Heart right ventricle (tissue), 16 donors: Measurements from ENCODE around the gene MMAA. TPM values are rescaled to one million over a fixed set of nuclear protein-coding genes. Genes with fewer than 3 reads are reported as not detected.

Experiments
- ATAC-seq, 8 donors: fragments of 200-7000 bp; cut with Tn5 transposase; one replicate each; pipeline ENCODE4 v1.9.1; 2020; ENCODE audit warnings: mild to moderate bottlenecking in 8 of 8, moderate library complexity in 8 of 8, moderate number of reproducible peaks in 1 of 8
- DNase-seq, 2 donors: peaks; one replicate each; pipeline ENCODE4 v3.0.0-alpha.2; 2020
- H3K27ac ChIP-seq, 10 donors: fragments of 200-600 bp; sonication (generic) in 2 of 10; one replicate each; pipeline versions ENCODE4 v1.5.0 to v1.8.0; 2020 to 2022; ENCODE audit warnings: mild to moderate bottlenecking in 3 of 10
- H3K27me3 ChIP-seq, 7 donors: fragments of 200-600 bp; one replicate each; pipeline ENCODE4 v1.8.0; 2021 to 2022; ENCODE audit warnings: mild to moderate bottlenecking in 2 of 7
- H3K36me3 ChIP-seq, 9 donors: fragments of 200-600 bp; sonication (generic) in 1 of 9; one replicate each; pipeline versions ENCODE4 v1.5.0 to v1.8.0; 2020 to 2022; ENCODE audit warnings: mild to moderate bottlenecking in 2 of 9
- H3K4me1 ChIP-seq, 9 donors: fragments of 200-600 bp; sonication (generic) in 1 of 9; one replicate each; pipeline versions ENCODE4 v1.5.0 to v1.8.0; 2020 to 2022; ENCODE audit warnings: mild to moderate bottlenecking in 4 of 9
- H3K4me3 ChIP-seq, 10 donors: fragments of 200-600 bp; sonication (generic) in 2 of 10; one replicate each; pipeline versions ENCODE4 v1.5.0 to v1.8.0; 2020 to 2022; ENCODE audit warnings: mild to moderate bottlenecking in 7 of 10, moderate library complexity in 2 of 10
- H3K9me3 ChIP-seq, 11 donors: fragments of 200-600 bp in 10 of 11; sonication (generic) in 2 of 11; one replicate each; pipeline versions ENCODE4 v1.5.0 to v1.8.0; 2013 to 2022; ENCODE audit warnings: mild to moderate bottlenecking in 2 of 11, control low read depth in 1 of 11, moderate library complexity in 1 of 11
- CTCF ChIP-seq, 9 donors: fragments of 200-600 bp; sonication (generic) in 2 of 9; IDR thresholded peaks; one replicate each; pipeline versions ENCODE4 v1.5.0 to v1.8.0; 2021 to 2022; ENCODE audit warnings: antibody characterized with exemption in 9 of 9, mild to moderate bottlenecking in 5 of 9, moderate library complexity in 1 of 9
- WGBS, 2 donors: extraction: QIAGEN DNeasy Blood & Tissue Kit; methylation state at CpG; one replicate each; pipeline ENCODE4 v1.1.7; 2013; ENCODE audit warnings: inconsistent platforms in 1 of 2; 5-methylcytosine and 5-hydroxymethylcytosine counted together
- intact Hi-C, 10 donors: fragments of 100-400 bp; cut with DNase I; formaldehyde crosslinking; loops; one replicate each; pipeline versions ENCODE4 v1.11.1 to v1.14.2; 2022
- polyA plus RNA-seq, 2 donors: library from polyadenylated mRNA; stranded (reverse); fragments of 200-250 nt; gene quantifications; one replicate each; pipeline ENCODE4 v1.2.3, GENCODE V29; 2013
- total RNA-seq, 10 donors: library from RNA; stranded (reverse); fragmentation: NEBNext Ultra II Directional in 3 of 10; extraction: Animal tissue kit (Norgen Biotek cat#: 25700) in 3 of 10; gene quantifications; one replicate each; pipeline versions ENCODE4 v1.2.1 to v1.2.4, GENCODE V29; 2021 to 2023
- donor health status: Arrhythmogenic right ventricular cardiomyopathy.
- donor health status: ischemic (EF 13 %, LVEDD 7.1; RV severe dilation, severe dysfunction).
- donor health status: healthy with polysubstance abuse.
- donor health status: DM: no; HTN: yes; CAD: no.
- donor health status: DM: no; HTN: no; CAD: no.
- donor health status: ischemic (EF 25% LVEDD 6.9; RV normal size, moderate dysfunction).
- donor health status: ischemic (EF 25% LVEDD 5.7; RV mildly dilated, moderate dysfunction).
- donor health status: healthy.
- donor health status: DM: yes; HTN: yes; CAD: no.
- donor health status: Ischemic cardiomyopathy.
- donor health status: ischemic (EF 35%, LVEDD 5.7; RV mildly dilated, moderate dysfunction).
- donor health status: nonischemic (EF 11% LVEDD 7.7; RV severe dilation, severe dysfunction).
- donor health status: DM: yes; HTN: yes; CAD: no.
- donor health status: PGD.
- donor health status: ischemic (EF 29% LVEDD 5.4; RV normal size, mild dysfunction).
- donor health status: nonischemic (EF 23%, LVEDD 6.1; RV moderate dilation, normal function).

The MMAA gene
- total and polyA plus RNA-seq, 12 donors, result 3.3 to 13.5 (median 9.6) TPM

GRCh38 chr4:145670422-145670821 lies 51.2 kb downstream of the MMAA start:
- DNase-seq, result no peak
- intact Hi-C loops, result loop anchor here in 1 of 10 donors (10.0 kb wide), 1 partner anchor 64 kb away; no protein-coding TSS in a partner anchor
- Histone ChIP-seq H3K9me3 (no peaks in the 10 kb centered on the region), H3K4me1 (peaks cover 0 to 5% (median 0%) of the 10 kb centered on the region in 9 donors), H3K4me3 (no peak overlapping the region), H3K27ac (no peak overlapping the region), H3K27me3 (no peaks in the 10 kb centered on the region), H3K36me3 (no peaks in the 10 kb centered on the region)
- TF ChIP-seq CTCF (IDR thresholded peaks at IDR 0.05), result no peak
- no peak for ATAC-seq

GRCh38 chr4:145679520-145679919 lies 60.3 kb downstream of the MMAA start:
- peak overlapping the region in 7 of 10 donors; percentile 0 to 41 (median 18) for H3K27ac ChIP-seq
- DNase-seq (peak in 1 of 2 donors; percentile 30), ATAC-seq (peak; percentile 76 to 97 (median 92))
- no peak for TF ChIP-seq CTCF (IDR thresholded peaks at IDR 0.05)
- H3K27me3 ChIP-seq, result no peaks in the 10 kb centered on the region
- H3K36me3 ChIP-seq, result no peaks in the 10 kb centered on the region
- H3K4me3 ChIP-seq, result no peak overlapping the region
- peaks cover 0 to 29% (median 18%) of the 10 kb centered on the region in 9 donors for H3K4me1 ChIP-seq
- peaks cover 0 to 23% (median 5%) of the 10 kb centered on the region in 11 donors for H3K9me3 ChIP-seq
- intact Hi-C loops, result loop anchor here in 1 of 10 donors (10.0 kb wide), 1 partner anchor 55 kb away; no protein-coding TSS in a partner anchor
- WGBS, 2 donors, result 42 to 50% methylated on average over 1 of the region's 1 CpG

GRCh38 chr4:145679991-145680455 lies 60.8 kb downstream of the MMAA start, which contains the start of gene C4orf51:
Gene C4orf51 (plus strand): TSS chr4:145680146. CDS start chr4:145680204, 58 bp downstream.
- intact Hi-C loops, result loop anchor here in 2 of 10 donors (2.0 to 10.0 kb wide), 2 partner anchors 53 to 55 kb away; no protein-coding TSS in a partner anchor
- H3K27ac ChIP-seq, result peak within 1 kb of the TSS in 7 of 10 donors; percentile 0 to 43 (median 32)
- no peak for TF ChIP-seq CTCF (IDR thresholded peaks at IDR 0.05)
- 7 to 12% methylated on average over 6 of the region's 6 CpGs for whole genome bisulfite sequencing, 2 donors
- H3K4me1 ChIP-seq, result peaks cover 0 to 29% (median 18%) of the 10 kb centered on the region in 9 donors
- H3K9me3 ChIP-seq, result peaks cover 0 to 23% (median 5%) of the 10 kb centered on the region in 11 donors
- ATAC-seq (peak; percentile 61 to 84 (median 78)), DNase-seq (peak in 1 of 2 donors; percentile 7)
- H3K4me3 ChIP-seq, result no peak within 1 kb of the TSS
- H3K36me3 ChIP-seq, result no peaks in the 10 kb centered on the region
- no peaks in the 10 kb centered on the region for H3K27me3 ChIP-seq

GRCh38 chr4:145680902-145681301 lies 61.7 kb downstream of the MMAA start:
- DNase-seq, result no peak
- 93 to 100% methylated on average over 1 of the region's 1 CpG for WGBS, 2 donors
- no peak overlapping the region for H3K4me3 ChIP-seq

More at GRCh38 chr4:145680902-145681301, 61.7 kb downstream of the MMAA start:
- ATAC-seq, result no peak
- Histone ChIP-seq H3K27ac (peak overlapping the region in 2 of 10 donors; percentile 32 to 39), H3K27me3 (no peaks in the 10 kb centered on the region), H3K4me1 (peaks cover 0 to 29% (median 18%) of the 10 kb centered on the region in 9 donors), H3K36me3 (no peaks in the 10 kb centered on the region), H3K9me3 (peaks cover 0 to 23% (median 5%) of the 10 kb centered on the region in 11 donors)
- intact Hi-C loops, result loop anchor here in 1 of 10 donors (2.0 kb wide), 1 partner anchor 52 kb away; no protein-coding TSS in a partner anchor
- TF ChIP-seq CTCF (IDR thresholded peaks at IDR 0.05), result no peak
